Body of pancreas (tissue), 4 donors: ENCODE measurements around the gene TSPOAP1. TPM values are rescaled to one million over a fixed set of nuclear protein-coding genes. Genes with fewer than 3 reads are reported as not detected.

Source experiments
- ATAC-seq: fragments of 150-250 bp; one replicate; pipeline ENCODE4 v1.9.1; 2016
- DNase-seq, 4 donors: peaks; one replicate each; pipeline ENCODE4 v3.0.0-alpha.2; 2019
- H3K27ac ChIP-seq, 4 donors: fragments of 200-600 bp; sonication (generic); 1 replicate in 3 of 4; 2 replicates in 1 of 4; pipeline versions ENCODE4 v1.5.1 to v1.6.1; 2016 to 2019; ENCODE audit warnings: mild to moderate bottlenecking in 1 of 4, mixed read lengths in 1 of 4, moderate library complexity in 1 of 4
- H3K27me3 ChIP-seq, 2 donors: fragments of 200-600 bp; sonication (generic); one replicate each; pipeline ENCODE4 v1.6.0; 2016; ENCODE audit warnings: mild to moderate bottlenecking in 1 of 2
- H3K36me3 ChIP-seq, 2 donors: fragments of 200-600 bp; sonication (generic); replicated peaks in 1 of 2; 2 replicates each; pipeline ENCODE4 v1.5.1; 2016; ENCODE audit warnings: low read depth in 2 of 2; ENCODE audit not compliant: insufficient read depth in 1 of 2
- H3K4me1 ChIP-seq: fragments of 200-600 bp; sonication (generic); one replicate; pipeline ENCODE4 v1.6.0; 2016
- H3K4me3 ChIP-seq, 2 donors: fragments of 200-600 bp; sonication (generic); 1 replicate in 1 of 2; 2 replicates in 1 of 2; pipeline ENCODE4 v1.5.1; 2016 to 2019
- H3K9me3 ChIP-seq, 3 donors: fragments of 200-600 bp; sonication (generic); 1 replicate in 2 of 3; 2 replicates in 1 of 3; pipeline ENCODE4 v1.5.1; 2016
- CTCF ChIP-seq, 7 experiments: fragments of 450-650 bp in 4 of 7; fragments of 200-600 bp in 3 of 7; sonication (generic) in 3 of 7; IDR thresholded peaks; one replicate each; pipeline ENCODE4 v1.5.1; 2016 to 2019; ENCODE audit warnings: antibody characterized with exemption in 7 of 7
- POLR2A ChIP-seq, 3 donors: fragments of 450-650 bp; IDR thresholded peaks; one replicate each; pipeline ENCODE4 v1.6.1; 2016; ENCODE audit warnings: antibody characterized with exemption in 3 of 3, mild to moderate bottlenecking in 2 of 3
- WGBS, 2 donors: methylation state at CpG; one replicate each; pipeline ENCODE4 v1.1.5; 2017; 5-methylcytosine and 5-hydroxymethylcytosine counted together
- intact Hi-C: fragments of 100-400 bp; cut with DNase I; formaldehyde crosslinking; loops from one replicate; pipeline ENCODE4 v1.15.1; 2023
- total RNA-seq, 2 donors: library from RNA; depleted of rRNA; stranded (reverse); fragments of >200 nt; gene quantifications; one replicate each; pipeline ENCODE4 v1.1.0, GENCODE V29; 2016

Gene TSPOAP1
- total RNA-seq, 2 donors from 2014 or later, result 21.0 to 22.7 TPM

GRCh38 chr17:58323366-58324055 is 5.1 kb downstream of the TSPOAP1 start:
- DNase-seq, result no peak
- intact Hi-C loops, result no loop called here
- H3K27ac ChIP-seq, result peak overlapping the region in 1 of 4 donors; percentile 57

GRCh38 chr17:58322581-58323185 is 5.9 kb downstream of the TSPOAP1 start:
- Histone ChIP-seq H3K9me3 (no peaks in the 10 kb centered on the region), H3K36me3 (no peaks in the 10 kb centered on the region), H3K27ac (no peak overlapping the region), H3K4me3 (no peak overlapping the region), H3K4me1 (peaks cover 14% of the 10 kb centered on the region), H3K27me3 (no peaks in the 10 kb centered on the region)
- 96 to 100% methylated on average over 5 to 9 of the region's 9 CpGs for WGBS, 2 donors
- intact Hi-C loops, result no loop called here
- no peak for ATAC-seq
- TF ChIP-seq POLR2A (IDR thresholded peaks at IDR 0.05) (no peak), CTCF (IDR thresholded peaks at IDR 0.05) (no peak)
- DNase-seq, result no peak

More at GRCh38 chr17:58323366-58324055, 5.1 kb downstream of the TSPOAP1 start:
- H3K36me3 ChIP-seq, result no peaks in the 10 kb centered on the region
- TF ChIP-seq CTCF (IDR thresholded peaks at IDR 0.05) (no peak), POLR2A (IDR thresholded peaks at IDR 0.05) (no peak)
- ATAC-seq, result no peak
- WGBS, 2 donors, result 53 to 78% methylated on average over 4 to 7 of the region's 8 CpGs
- H3K27me3 ChIP-seq, result no peaks in the 10 kb centered on the region
- no peak overlapping the region for H3K4me3 ChIP-seq
- H3K9me3 ChIP-seq, result no peaks in the 10 kb centered on the region
- H3K4me1 ChIP-seq, result peaks cover 14% of the 10 kb centered on the region

- no peaks in the 10 kb centered on the region for H3K9me3 ChIP-seq
- no peak for TF ChIP-seq CTCF (IDR thresholded peaks at IDR 0.05)
- TF ChIP-seq POLR2A (IDR thresholded peaks at IDR 0.05), result no peak
- WGBS, 2 donors, result 94 to 95% methylated on average over 15 to 18 of the region's 18 CpGs
- H3K4me1 ChIP-seq, result peaks cover 14% of the 10 kb centered on the region
- no peaks in the 10 kb centered on the region for H3K36me3 ChIP-seq
- DNase-seq (no peak), ATAC-seq (no peak)
- H3K4me3 ChIP-seq, result no peak overlapping the region
- H3K27ac ChIP-seq, result no peak overlapping the region
- intact Hi-C loops, result no loop called here
- H3K27me3 ChIP-seq, result no peaks in the 10 kb centered on the region
These were observed 6.7 kb downstream of the TSPOAP1 start for GRCh38 chr17:58321571-58322525.

GRCh38 chr17:58320570-58321323 is 7.8 kb downstream of the TSPOAP1 start:
- H3K27ac ChIP-seq, result no peak overlapping the region
- DNase-seq (no peak), ATAC-seq (no peak)
- H3K4me1 ChIP-seq, result peaks cover 14% of the 10 kb centered on the region
- intact Hi-C loops, result no loop called here
- H3K9me3 ChIP-seq, result no peaks in the 10 kb centered on the region
- TF ChIP-seq CTCF (IDR thresholded peaks at IDR 0.05), result no peak
- no peak for TF ChIP-seq POLR2A (IDR thresholded peaks at IDR 0.05)
- 83 to 89% methylated on average over 8 to 9 of the region's 9 CpGs for WGBS, 2 donors
- no peaks in the 10 kb centered on the region for H3K27me3 ChIP-seq
- H3K36me3 ChIP-seq, result no peaks in the 10 kb centered on the region
- no peak overlapping the region for H3K4me3 ChIP-seq
